ENCODE measurements around the gene CSF3. TPM values are rescaled to one million over a fixed set of nuclear protein-coding genes. Genes with fewer than 3 reads are reported as not detected.
A peak's percentile ranks its signal among the peaks of the same experiment; 100 is the strongest.

Gene CSF3
- total and polyA plus RNA-seq, 4 donors = 0.59 TPM; not detected in 3

GRCh38 chr17:40031706-40032105, 16.5 kb downstream of the CSF3 start:
- Histone ChIP-seq H3K27ac (ENCODE audit: low read depth, low read length) (no peak overlapping the region), H3K9me3 (ENCODE audit: control insufficient read depth, insufficient read depth, low read length) (no peaks in the 10 kb centered on the region), H3K4me1 (ENCODE audit: control insufficient read depth, insufficient read depth, low read length) (peaks cover 9% of the 10 kb centered on the region), H3K27me3 (ENCODE audit: control insufficient read depth, insufficient read depth, low read length) (no peaks in the 10 kb centered on the region), H3K36me3 (ENCODE audit: control insufficient read depth, insufficient read depth, low read length) (peaks cover 98% of the 10 kb centered on the region), H3K4me3 (ENCODE audit: low read depth, low read length) (no peak overlapping the region)
- no peak for DNase-seq (ENCODE audit: low read depth in 4 of 6, low spot score in 6 of 6)
- 99% methylated on average over 11 of the region's 11 CpGs for WGBS (ENCODE audit: insufficient coverage)

- Histone ChIP-seq H3K27ac (ENCODE audit: low read depth, low read length) (no peak overlapping the region), H3K9me3 (ENCODE audit: control insufficient read depth, insufficient read depth, low read length) (no peaks in the 10 kb centered on the region), H3K4me3 (ENCODE audit: low read depth, low read length) (no peak overlapping the region), H3K36me3 (ENCODE audit: control insufficient read depth, insufficient read depth, low read length) (peaks cover 91% of the 10 kb centered on the region), H3K27me3 (ENCODE audit: control insufficient read depth, insufficient read depth, low read length) (no peaks in the 10 kb centered on the region), H3K4me1 (ENCODE audit: control insufficient read depth, insufficient read depth, low read length) (peaks cover 5% of the 10 kb centered on the region)
- 93% methylated on average over 17 of the region's 23 CpGs for WGBS (ENCODE audit: insufficient coverage)
- DNase-seq (ENCODE audit: low read depth in 4 of 6, low spot score in 6 of 6) = no peak
Measured at GRCh38 chr17:40032322-40033320, 17.4 kb downstream of the CSF3 start.

- no peaks in the 10 kb centered on the region for H3K9me3 ChIP-seq (ENCODE audit: control insufficient read depth, insufficient read depth, low read length)
- peaks cover 5% of the 10 kb centered on the region for H3K4me1 ChIP-seq (ENCODE audit: control insufficient read depth, insufficient read depth, low read length)
- no peak for DNase-seq (ENCODE audit: low read depth in 4 of 6, low spot score in 6 of 6)
- H3K4me3 ChIP-seq (ENCODE audit: low read depth, low read length) = no peak overlapping the region
- H3K36me3 ChIP-seq (ENCODE audit: control insufficient read depth, insufficient read depth, low read length) = peaks cover 84% of the 10 kb centered on the region
- H3K27me3 ChIP-seq (ENCODE audit: control insufficient read depth, insufficient read depth, low read length) = no peaks in the 10 kb centered on the region
- H3K27ac ChIP-seq (ENCODE audit: low read depth, low read length) = no peak overlapping the region
- 94% methylated on average over 4 of the region's 8 CpGs for WGBS (ENCODE audit: insufficient coverage)
Measured at GRCh38 chr17:40033339-40033738, 18.1 kb downstream of the CSF3 start.

- WGBS (ENCODE audit: insufficient coverage) = 70% methylated on average over 7 of the region's 8 CpGs
- Histone ChIP-seq H3K27ac (ENCODE audit: low read depth, low read length) (no peak overlapping the region), H3K27me3 (ENCODE audit: control insufficient read depth, insufficient read depth, low read length) (no peaks in the 10 kb centered on the region), H3K36me3 (ENCODE audit: control insufficient read depth, insufficient read depth, low read length) (peaks cover 72% of the 10 kb centered on the region), H3K4me3 (ENCODE audit: low read depth, low read length) (no peak overlapping the region), H3K9me3 (ENCODE audit: control insufficient read depth, insufficient read depth, low read length) (no peaks in the 10 kb centered on the region), H3K4me1 (ENCODE audit: control insufficient read depth, insufficient read depth, low read length) (peaks cover 12% of the 10 kb centered on the region)
- no peak for DNase-seq (ENCODE audit: low read depth in 4 of 6, low spot score in 6 of 6)
Measured at GRCh38 chr17:40034426-40035161, 19.4 kb downstream of the CSF3 start.

- Histone ChIP-seq H3K9me3 (ENCODE audit: control insufficient read depth, insufficient read depth, low read length) (no peaks in the 10 kb centered on the region), H3K27ac (ENCODE audit: low read depth, low read length) (no peak overlapping the region), H3K4me3 (ENCODE audit: low read depth, low read length) (no peak overlapping the region), H3K36me3 (ENCODE audit: control insufficient read depth, insufficient read depth, low read length) (peaks cover 66% of the 10 kb centered on the region), H3K4me1 (ENCODE audit: control insufficient read depth, insufficient read depth, low read length) (peaks cover 12% of the 10 kb centered on the region), H3K27me3 (ENCODE audit: control insufficient read depth, insufficient read depth, low read length) (no peaks in the 10 kb centered on the region)
- WGBS (ENCODE audit: insufficient coverage) = 11% methylated on average over 11 of the region's 12 CpGs
- peak in 1 of 6 donors; percentile 29 for DNase-seq (ENCODE audit: low read depth in 4 of 6, low spot score in 6 of 6)
Measured at GRCh38 chr17:40035162-40035559, 19.9 kb downstream of the CSF3 start.

- H3K36me3 ChIP-seq (ENCODE audit: control insufficient read depth, insufficient read depth, low read length) = peaks cover 44% of the 10 kb centered on the region
- H3K27ac ChIP-seq (ENCODE audit: low read depth, low read length) = peak overlapping the region; percentile 50
- peaks cover 12% of the 10 kb centered on the region for H3K4me1 ChIP-seq (ENCODE audit: control insufficient read depth, insufficient read depth, low read length)
- H3K9me3 ChIP-seq (ENCODE audit: control insufficient read depth, insufficient read depth, low read length) = no peaks in the 10 kb centered on the region
- H3K4me3 ChIP-seq (ENCODE audit: low read depth, low read length) = no peak overlapping the region
- WGBS (ENCODE audit: insufficient coverage) = 23% methylated on average over 11 of the region's 11 CpGs
- peak in 3 of 6 donors; percentile 41 to 79 (median 64) for DNase-seq (ENCODE audit: low read depth in 4 of 6, low spot score in 6 of 6)
- H3K27me3 ChIP-seq (ENCODE audit: control insufficient read depth, insufficient read depth, low read length) = no peaks in the 10 kb centered on the region
Measured at GRCh38 chr17:40038882-40039513, 23.8 kb downstream of the CSF3 start.

GRCh38 chr17:40041196-40041595, 26.0 kb downstream of the CSF3 start:
- H3K27me3 ChIP-seq (ENCODE audit: control insufficient read depth, insufficient read depth, low read length) = no peaks in the 10 kb centered on the region
- 84% methylated on average over 2 of the region's 2 CpGs for WGBS (ENCODE audit: insufficient coverage)
- no peak overlapping the region for H3K27ac ChIP-seq (ENCODE audit: low read depth, low read length)
- H3K36me3 ChIP-seq (ENCODE audit: control insufficient read depth, insufficient read depth, low read length) = peaks cover 31% of the 10 kb centered on the region
- H3K9me3 ChIP-seq (ENCODE audit: control insufficient read depth, insufficient read depth, low read length) = no peaks in the 10 kb centered on the region
- H3K4me3 ChIP-seq (ENCODE audit: low read depth, low read length) = no peak overlapping the region
- DNase-seq (ENCODE audit: low read depth in 4 of 6, low spot score in 6 of 6) = no peak
- peaks cover 7% of the 10 kb centered on the region for H3K4me1 ChIP-seq (ENCODE audit: control insufficient read depth, insufficient read depth, low read length)

- Histone ChIP-seq H3K4me3 (ENCODE audit: low read depth, low read length) (no peak overlapping the region), H3K36me3 (ENCODE audit: control insufficient read depth, insufficient read depth, low read length) (peaks cover 15% of the 10 kb centered on the region), H3K9me3 (ENCODE audit: control insufficient read depth, insufficient read depth, low read length) (no peaks in the 10 kb centered on the region), H3K4me1 (ENCODE audit: control insufficient read depth, insufficient read depth, low read length) (peaks cover 31% of the 10 kb centered on the region), H3K27ac (ENCODE audit: low read depth, low read length) (no peak overlapping the region), H3K27me3 (ENCODE audit: control insufficient read depth, insufficient read depth, low read length) (no peaks in the 10 kb centered on the region)
- DNase-seq (ENCODE audit: low read depth in 4 of 6, low spot score in 6 of 6) = peak in 2 of 6 donors; percentile 41 to 68
- WGBS (ENCODE audit: insufficient coverage) = 43% methylated on average over 4 of the region's 6 CpGs
Measured at GRCh38 chr17:40056379-40057015, 41.3 kb downstream of the CSF3 start.

GRCh38 chr17:40058186-40058784, 43.0 kb downstream of the CSF3 start:
- peak in 1 of 6 donors; percentile 62 for DNase-seq (ENCODE audit: low read depth in 4 of 6, low spot score in 6 of 6)
- Histone ChIP-seq H3K4me1 (ENCODE audit: control insufficient read depth, insufficient read depth, low read length) (peaks cover 35% of the 10 kb centered on the region), H3K27me3 (ENCODE audit: control insufficient read depth, insufficient read depth, low read length) (no peaks in the 10 kb centered on the region), H3K27ac (ENCODE audit: low read depth, low read length) (peak overlapping the region; percentile 64), H3K36me3 (ENCODE audit: control insufficient read depth, insufficient read depth, low read length) (no peaks in the 10 kb centered on the region), H3K9me3 (ENCODE audit: control insufficient read depth, insufficient read depth, low read length) (no peaks in the 10 kb centered on the region), H3K4me3 (ENCODE audit: low read depth, low read length) (no peak overlapping the region)
- WGBS (ENCODE audit: insufficient coverage) = 76% methylated on average over 6 of the region's 8 CpGs

Data from spinal cord (tissue), 10 donors.